HUES48 (cell line): Measurements from ENCODE around the gene NEMF.
"Not testable (repeated sequence)": the region's sequence is repeated elsewhere in the genome, so short reads cannot be mapped to it uniquely, and the experiment has no call there.

Source experiments
- H3K27ac ChIP-seq: one replicate; pipeline ENCODE4 v1.7.0; 2013; ENCODE audit warnings: low read depth, low read length, inconsistent platforms
- H3K27me3 ChIP-seq: 2 replicates; pipeline ENCODE4 v1.6.1; 2013; ENCODE audit warnings: mild to moderate bottlenecking, low read length; ENCODE audit not compliant: control insufficient read depth, insufficient read depth
- H3K36me3 ChIP-seq: 2 replicates; pipeline ENCODE4 v1.6.1; 2013; ENCODE audit warnings: low read length; ENCODE audit not compliant: control insufficient read depth, insufficient read depth
- H3K4me1 ChIP-seq: 2 replicates; pipeline ENCODE4 v1.6.1; 2013; ENCODE audit warnings: mild to moderate bottlenecking, low read length; ENCODE audit not compliant: control insufficient read depth, insufficient read depth
- H3K4me3 ChIP-seq: 2 replicates; pipeline ENCODE4 v1.5.1; 2013; ENCODE audit warnings: mild to moderate bottlenecking, low read depth, low read length
- H3K9ac ChIP-seq: 2 replicates; pipeline ENCODE4 v1.6.1; 2013; ENCODE audit warnings: mild to moderate bottlenecking, low read depth, low read length, moderate library complexity
- H3K9me3 ChIP-seq: 2 replicates; pipeline ENCODE4 v1.6.1; 2013; ENCODE audit warnings: low read length; ENCODE audit not compliant: control insufficient read depth, insufficient read depth

The NEMF gene

GRCh38 chr14:49873548-49873947, 21.0 kb upstream of the NEMF start:
- H3K27ac ChIP-seq, result not testable (repeated sequence)

GRCh38 chr14:49870908-49871307, 18.3 kb upstream of the NEMF start:
- no peak overlapping the region for H3K27ac ChIP-seq
- no peaks in the 10 kb centered on the region for H3K9me3 ChIP-seq
- no peaks in the 10 kb centered on the region for H3K36me3 ChIP-seq
- H3K4me1 ChIP-seq, result no peaks in the 10 kb centered on the region
- no peak overlapping the region for H3K9ac ChIP-seq
- H3K4me3 ChIP-seq, result no peak overlapping the region
- no peaks in the 10 kb centered on the region for H3K27me3 ChIP-seq

More at GRCh38 chr14:49873548-49873947, 21.0 kb upstream of the NEMF start:
- H3K27me3 ChIP-seq, H3K9me3 ChIP-seq, H3K4me3 ChIP-seq, H3K4me1 ChIP-seq, H3K9ac ChIP-seq, H3K36me3 ChIP-seq: not testable (repeated sequence)

GRCh38 chr14:49868720-49869114, 16.1 kb upstream of the NEMF start:
- Histone ChIP-seq H3K4me3 (peak overlapping the region; percentile 83), H3K36me3 (no peaks in the 10 kb centered on the region), H3K9ac (no peak overlapping the region), H3K27ac (no peak overlapping the region), H3K27me3 (no peaks in the 10 kb centered on the region), H3K9me3 (no peaks in the 10 kb centered on the region), H3K4me1 (peaks cover 10% of the 10 kb centered on the region; the same call in 1 of the 2 replicates)

- Histone ChIP-seq H3K36me3 (no peaks in the 10 kb centered on the region), H3K27ac (peak overlapping the region; percentile 88), H3K4me1 (peaks cover 10% of the 10 kb centered on the region; the same call in 1 of the 2 replicates), H3K4me3 (peak overlapping the region; percentile 83), H3K9me3 (no peaks in the 10 kb centered on the region), H3K9ac (peak overlapping the region; percentile 64; the same call in 1 of the 2 replicates), H3K27me3 (no peaks in the 10 kb centered on the region)
Observed at GRCh38 chr14:49867831-49868719, 15.5 kb upstream of the NEMF start.

- Histone ChIP-seq H3K4me1 (peaks cover 21% of the 10 kb centered on the region), H3K9ac (no peak overlapping the region), H3K36me3 (no peaks in the 10 kb centered on the region), H3K27me3 (no peaks in the 10 kb centered on the region), H3K9me3 (no peaks in the 10 kb centered on the region), H3K4me3 (no peak overlapping the region), H3K27ac (no peak overlapping the region)
Observed at GRCh38 chr14:49865431-49865859, 12.9 kb upstream of the NEMF start.

- peak overlapping the region; percentile 85 for H3K27ac ChIP-seq
- peaks cover 23% of the 10 kb centered on the region for H3K4me1 ChIP-seq
- H3K36me3 ChIP-seq, result no peaks in the 10 kb centered on the region
- no peaks in the 10 kb centered on the region for H3K9me3 ChIP-seq
- no peaks in the 10 kb centered on the region for H3K27me3 ChIP-seq
- peak overlapping the region; percentile 91 for H3K4me3 ChIP-seq
- H3K9ac ChIP-seq, result peak overlapping the region; percentile 82
Observed at GRCh38 chr14:49863487-49864281, 11.1 kb upstream of the NEMF start.

GRCh38 chr14:49862089-49862673, 9.6 kb upstream of the NEMF start:
- peak overlapping the region; percentile 91 for H3K4me3 ChIP-seq
- H3K27ac ChIP-seq, result peak overlapping the region; percentile 99
- H3K9ac ChIP-seq, result peak overlapping the region; percentile 99
- H3K36me3 ChIP-seq, result no peaks in the 10 kb centered on the region
- peaks cover 23% of the 10 kb centered on the region for H3K4me1 ChIP-seq
- no peaks in the 10 kb centered on the region for H3K9me3 ChIP-seq
- H3K27me3 ChIP-seq, result no peaks in the 10 kb centered on the region

GRCh38 chr14:49861699-49862088, 9.1 kb upstream of the NEMF start:
- peak overlapping the region; percentile 99 for H3K9ac ChIP-seq
- no peaks in the 10 kb centered on the region for H3K9me3 ChIP-seq
- H3K4me1 ChIP-seq, result peaks cover 23% of the 10 kb centered on the region
- H3K27ac ChIP-seq, result peak overlapping the region; percentile 99
- H3K36me3 ChIP-seq, result no peaks in the 10 kb centered on the region
- H3K27me3 ChIP-seq, result no peaks in the 10 kb centered on the region
- H3K4me3 ChIP-seq, result peak overlapping the region; percentile 91

GRCh38 chr14:49860988-49861698, 8.6 kb upstream of the NEMF start:
- peak overlapping the region; percentile 99 for H3K9ac ChIP-seq
- peak overlapping the region; percentile 99 for H3K27ac ChIP-seq
- H3K27me3 ChIP-seq, result no peaks in the 10 kb centered on the region
- peak overlapping the region; percentile 91 for H3K4me3 ChIP-seq
- peaks cover 23% of the 10 kb centered on the region for H3K4me1 ChIP-seq
- H3K9me3 ChIP-seq, result no peaks in the 10 kb centered on the region
- no peaks in the 10 kb centered on the region for H3K36me3 ChIP-seq

GRCh38 chr14:49858383-49858782, 5.8 kb upstream of the NEMF start:
- no peak overlapping the region for H3K9ac ChIP-seq
- H3K4me1 ChIP-seq, result peaks cover 13% of the 10 kb centered on the region; the same call in 1 of the 2 replicates
- no peak overlapping the region for H3K27ac ChIP-seq
- H3K4me3 ChIP-seq, result no peak overlapping the region
- H3K9me3 ChIP-seq, result no peaks in the 10 kb centered on the region
- H3K27me3 ChIP-seq, result no peaks in the 10 kb centered on the region
- H3K36me3 ChIP-seq, result no peaks in the 10 kb centered on the region
